ENCODE results near the gene HTR2A.
A peak's percentile ranks its signal among the peaks of the same experiment; 100 is the strongest.

Gene HTR2A

GRCh38 chr13:46868091-46868490, 28.8 kb downstream of the HTR2A start:
- no peak for DNase-seq (ENCODE audit: low spot score)

GRCh38 chr13:46866150-46866549, 30.7 kb downstream of the HTR2A start:
- DNase-seq (ENCODE audit: low spot score), result peak; percentile 14

GRCh38 chr13:46864941-46865340, 31.9 kb downstream of the HTR2A start:
- no peak for DNase-seq (ENCODE audit: low spot score)

DNA sequence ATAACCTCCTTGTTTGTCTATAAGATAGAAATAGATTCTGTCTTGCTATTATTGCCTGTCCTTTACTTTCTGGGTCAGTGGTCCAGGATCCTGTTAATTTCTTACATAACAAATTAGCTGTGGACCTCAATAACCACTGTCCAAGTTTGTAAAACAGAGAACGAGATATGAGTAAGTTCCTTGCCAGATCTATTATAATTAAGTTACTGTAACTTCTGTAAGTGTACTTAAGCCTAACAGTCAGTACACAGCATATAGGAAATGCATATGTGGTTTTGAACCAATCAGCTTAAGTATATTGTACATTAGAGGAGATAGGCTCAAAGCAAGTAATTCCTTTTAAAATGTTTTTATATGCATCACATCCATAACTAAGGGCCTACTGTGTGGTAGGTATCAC, 34.9 kb downstream of the HTR2A start:
- DNase-seq (ENCODE audit: low spot score), result no peak

- no peak for DNase-seq (ENCODE audit: low spot score)
Observed at GRCh38 chr13:46860722-46861121, 36.1 kb downstream of the HTR2A start.

DNA sequence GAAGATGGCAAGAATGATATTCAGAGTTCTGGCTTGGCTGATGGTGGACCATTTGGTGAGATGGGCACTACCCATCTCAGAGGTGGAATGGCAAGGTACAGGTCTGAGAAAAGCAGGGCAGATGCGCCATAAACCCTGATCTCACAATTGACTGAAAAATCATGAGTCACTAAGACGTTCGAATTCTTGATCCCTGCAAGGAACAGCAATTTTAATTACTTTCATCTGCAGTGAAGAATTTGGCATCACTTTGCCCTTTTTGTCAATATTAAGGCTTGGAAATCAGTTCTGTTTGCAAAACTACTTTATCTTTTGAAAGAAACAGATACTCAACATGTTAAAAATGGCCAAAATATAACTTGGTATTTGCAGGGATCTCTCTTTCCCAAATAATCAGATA, 38.1 kb downstream of the HTR2A start:
- no peak for DNase-seq (ENCODE audit: low spot score)

- no peak for DNase-seq (ENCODE audit: low spot score)
Observed at GRCh38 chr13:46858163-46858562, 38.7 kb downstream of the HTR2A start.

DNA sequence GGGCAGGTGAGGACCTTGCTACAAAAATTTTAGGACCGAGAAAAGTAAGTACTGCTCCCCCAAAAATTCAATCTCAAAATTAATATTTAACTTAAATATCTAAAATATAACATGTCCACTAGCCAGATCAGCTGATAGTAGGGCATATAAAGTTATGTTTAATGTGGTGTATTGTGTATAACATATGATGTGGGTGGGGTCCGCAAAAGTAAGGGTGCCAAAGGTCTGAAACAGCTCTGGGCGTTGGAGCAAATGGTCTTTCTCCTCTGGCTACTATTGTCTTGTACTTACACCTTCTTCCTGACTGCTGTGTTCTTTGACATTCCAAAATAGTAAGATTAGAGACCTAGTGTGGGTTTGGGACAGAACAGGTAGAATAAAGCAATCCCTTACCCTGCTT, 41.2 kb downstream of the HTR2A start:
- DNase-seq (ENCODE audit: low spot score), result no peak

GRCh38 chr13:46855166-46855565, 41.7 kb downstream of the HTR2A start:
- no peak for DNase-seq (ENCODE audit: low spot score)

GRCh38 chr13:46852168-46852567, 44.7 kb downstream of the HTR2A start:
- no peak for DNase-seq (ENCODE audit: low spot score)

DNA sequence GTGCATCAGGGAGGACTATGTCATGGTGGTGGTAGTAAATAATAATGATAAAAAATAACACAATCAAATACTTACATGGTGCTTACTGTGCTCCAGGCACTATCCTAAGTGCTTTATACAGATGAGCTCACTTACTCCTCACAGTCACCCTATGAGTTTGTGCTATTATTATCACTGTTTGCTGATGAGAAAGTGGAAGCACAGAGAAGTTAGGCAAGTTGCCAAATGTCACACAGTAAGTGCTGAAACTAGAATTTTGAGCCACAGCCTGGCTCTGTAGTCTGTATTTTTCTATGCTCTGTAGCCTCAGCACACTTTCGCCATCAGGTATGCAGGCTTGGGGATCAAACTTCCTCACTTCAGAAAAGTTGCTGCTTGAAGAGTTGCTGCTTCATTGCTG, 46.6 kb downstream of the HTR2A start:
- DNase-seq (ENCODE audit: low spot score), result no peak

DNA sequence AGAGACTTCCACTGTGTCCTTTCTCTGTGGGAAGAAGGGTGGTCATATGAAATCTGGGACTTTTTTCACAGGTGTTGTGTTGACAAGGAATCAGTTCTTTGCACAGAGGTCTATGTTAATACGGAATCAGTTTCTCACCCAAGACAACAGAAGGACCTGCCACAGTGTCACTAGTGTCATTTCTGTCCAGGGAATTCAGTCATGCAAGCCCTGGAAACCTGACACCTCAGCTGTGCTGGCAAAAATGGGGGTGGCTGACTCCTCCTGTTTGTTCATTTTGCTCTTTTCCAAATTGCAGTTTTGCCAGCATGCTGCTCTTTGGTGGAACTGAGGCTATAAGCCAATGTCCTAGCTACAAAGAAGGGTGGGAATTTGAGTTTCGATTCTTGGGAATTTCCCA, 50.1 kb downstream of the HTR2A start:
- DNase-seq (ENCODE audit: low spot score), result peak; percentile 17

GRCh38 chr13:46845146-46845545, 51.7 kb downstream of the HTR2A start:
- DNase-seq (ENCODE audit: low spot score), result no peak

- DNase-seq (ENCODE audit: low spot score), result no peak
Observed at GRCh38 chr13:46844431-46844830, 52.4 kb downstream of the HTR2A start.

GRCh38 chr13:46839399-46839798, 57.5 kb downstream of the HTR2A start:
- no peak for DNase-seq (ENCODE audit: low spot score)

DNA sequence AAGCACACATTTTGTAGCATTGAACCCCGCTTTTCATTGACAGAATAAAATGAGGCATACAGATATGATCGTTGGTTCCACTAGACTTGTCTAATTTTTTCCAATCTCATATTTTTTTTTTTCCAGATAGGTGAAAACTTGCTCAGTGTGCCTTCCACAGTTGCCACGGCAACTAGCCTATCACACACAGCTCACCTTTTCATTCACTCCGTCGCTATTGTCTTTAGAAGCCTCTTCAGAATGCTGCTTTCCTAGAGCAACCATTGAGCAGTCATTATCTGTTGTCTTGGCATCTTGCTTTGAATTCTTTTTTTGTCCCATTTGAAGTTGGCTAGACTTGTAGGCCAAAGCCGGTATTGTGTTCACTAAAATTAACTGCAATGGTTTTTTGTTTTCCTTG, 62.2 kb downstream of the HTR2A start:
- no peak for DNase-seq (ENCODE audit: low spot score)

DNA sequence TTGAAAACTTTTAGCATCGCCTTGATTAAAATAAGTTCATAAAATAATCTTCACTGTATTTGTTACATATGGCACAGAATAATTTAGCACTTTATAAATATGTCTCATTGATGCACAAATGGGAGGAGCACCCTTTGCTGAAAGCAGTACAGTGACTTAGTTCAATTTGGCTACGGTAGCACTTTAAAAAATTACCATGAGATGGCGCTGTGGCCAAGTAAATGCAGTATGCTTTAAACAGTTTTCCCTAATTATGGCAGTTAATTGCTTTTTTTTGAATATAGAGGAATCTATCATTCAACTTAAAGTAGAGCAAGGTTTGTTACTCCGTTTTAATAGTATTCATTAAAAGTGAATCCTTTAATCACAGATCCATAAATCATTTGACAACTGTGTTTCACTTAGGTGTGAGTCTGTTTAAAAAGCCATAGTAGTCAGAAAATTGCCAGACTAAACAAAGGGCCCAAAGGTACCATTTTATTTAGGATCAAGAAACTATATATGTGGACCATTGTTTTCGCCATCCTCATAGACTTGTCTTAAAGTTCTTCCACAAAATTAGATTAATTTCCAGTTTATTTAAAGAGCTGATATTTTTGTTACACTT, 65.2 kb downstream of the HTR2A start:
- peak; percentile 45 for DNase-seq (ENCODE audit: low spot score)

DNA sequence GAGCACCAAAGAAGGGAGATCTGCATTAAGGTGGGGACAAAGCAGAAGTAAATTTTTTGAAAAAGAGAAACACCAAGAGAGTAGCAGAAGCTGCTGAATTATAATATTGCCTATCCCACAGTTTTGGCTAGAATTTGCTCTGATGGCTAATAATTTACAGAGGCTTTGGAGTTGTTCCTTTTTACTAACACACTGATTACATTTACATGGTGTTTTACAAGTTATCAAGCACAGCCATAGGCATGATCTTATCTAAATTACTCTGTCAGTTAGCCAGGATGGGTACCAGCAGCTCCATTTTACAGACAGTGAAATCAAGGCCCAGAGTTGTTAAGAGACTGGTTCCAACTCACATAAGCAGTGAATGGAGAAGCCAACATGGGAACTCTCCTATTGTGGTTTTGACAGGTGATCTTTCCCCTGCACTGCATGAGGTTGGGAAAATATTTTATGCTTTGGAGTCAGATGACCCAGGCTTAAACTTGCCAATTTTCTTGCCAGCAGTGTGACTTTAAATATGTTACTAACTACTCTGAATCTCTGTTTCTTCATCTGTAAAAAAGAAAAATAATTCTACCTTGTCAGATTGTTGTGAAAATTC, 66.3 kb downstream of the HTR2A start:
- no peak for DNase-seq (ENCODE audit: low spot score)

DNA sequence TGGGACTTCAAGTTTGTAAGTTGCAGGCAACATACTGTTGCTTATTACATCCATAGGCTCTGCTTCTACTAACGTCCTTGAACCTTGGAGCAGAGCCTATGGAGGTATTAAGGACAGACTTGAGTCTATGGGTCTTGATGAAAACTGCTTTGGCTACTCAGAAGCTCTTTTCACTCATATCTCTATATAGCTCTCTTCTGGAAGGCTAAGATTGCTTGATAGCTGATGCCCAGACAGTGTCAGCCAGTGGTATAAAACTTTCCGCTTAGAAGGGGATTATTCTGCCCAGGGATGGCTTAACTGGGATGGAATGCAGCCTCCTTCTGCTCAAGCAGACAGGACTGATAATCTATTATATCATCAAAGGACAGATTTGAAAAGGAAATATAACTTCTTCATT, 74.3 kb downstream of the HTR2A start:
- no peak for DNase-seq (ENCODE audit: low spot score)

GRCh38 chr13:46817838-46818476, 78.9 kb downstream of the HTR2A start:
- DNase-seq (ENCODE audit: low spot score), result no peak

GRCh38 chr13:46817095-46817494, 79.8 kb downstream of the HTR2A start:
- no peak for DNase-seq (ENCODE audit: low spot score)

DNA sequence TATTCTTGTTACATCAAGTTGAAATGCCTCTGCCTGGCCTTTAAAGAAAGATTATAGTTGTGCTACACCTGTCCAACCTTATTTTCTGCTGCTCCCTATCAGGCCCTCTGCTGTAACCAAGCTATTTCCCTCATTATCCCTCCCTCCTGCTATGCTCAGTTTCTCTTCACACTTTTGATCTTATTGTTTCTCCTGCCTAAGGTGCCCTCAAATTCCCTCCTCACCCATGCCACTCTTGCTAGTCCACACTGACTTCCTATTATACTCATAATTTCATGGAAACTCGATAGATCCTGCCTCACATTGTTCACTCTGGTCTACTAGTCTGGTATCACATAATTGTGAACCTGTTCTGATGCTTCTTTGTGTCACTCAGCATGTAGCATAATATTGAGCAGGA, 80.5 kb downstream of the HTR2A start:
- no peak for DNase-seq (ENCODE audit: low spot score)

- DNase-seq (ENCODE audit: low spot score), result no peak
Observed at GRCh38 chr13:46812301-46812797, 84.5 kb downstream of the HTR2A start.

GRCh38 chr13:46810440-46810839, 86.4 kb downstream of the HTR2A start:
- DNase-seq (ENCODE audit: low spot score), result no peak
